KMS-11 (cell line): ENCODE data around the gene TSPOAP1.

Experiments used
- H2AFZ ChIP-seq: fragments of 200-600 bp; sonication (generic); 2 replicates; pipeline ENCODE4 v1.6.1; 2016; ENCODE audit warnings: antibody characterized with exemption, mixed run types, low read depth
- H3K27ac ChIP-seq: fragments of 200-600 bp; sonication (generic); 2 replicates; pipeline ENCODE4 v1.6.1; 2016; ENCODE audit warnings: mild to moderate bottlenecking, mixed run types
- H3K27me3 ChIP-seq: fragments of 200-600 bp; sonication (generic); 2 replicates; pipeline ENCODE4 v1.6.1; 2017; ENCODE audit warnings: mild to moderate bottlenecking, low read depth, mixed run types, moderate library complexity; ENCODE audit not compliant: insufficient read depth
- H3K36me3 ChIP-seq: fragments of 200-600 bp; sonication (generic); 2 replicates; pipeline ENCODE4 v1.6.1; 2017; ENCODE audit warnings: mild to moderate bottlenecking, mixed run types; ENCODE audit not compliant: insufficient read depth
- H3K4me1 ChIP-seq: fragments of 200-600 bp; sonication (generic); 2 replicates; pipeline ENCODE4 v1.6.1; 2016; ENCODE audit warnings: mild to moderate bottlenecking, low read depth, mixed run types; ENCODE audit not compliant: poor library complexity, severe bottlenecking
- H3K4me2 ChIP-seq: fragments of 200-600 bp; sonication (generic); 2 replicates; pipeline ENCODE4 v1.7.0; 2016; ENCODE audit warnings: mild to moderate bottlenecking, mixed run types
- H3K4me3 ChIP-seq: fragments of 200-600 bp; sonication (generic); IDR thresholded peaks from 2 replicates; pipeline ENCODE4 v1.6.1; 2017; ENCODE audit warnings: low read depth, low read length, mixed read lengths; ENCODE audit not compliant: insufficient read depth
- H3K79me2 ChIP-seq: fragments of 200-600 bp; sonication (generic); 2 replicates; pipeline ENCODE4 v1.6.1; 2016; ENCODE audit warnings: low read depth, mixed run types; ENCODE audit not compliant: insufficient read depth
- H3K9ac ChIP-seq: fragments of 200-600 bp; sonication (generic); 2 replicates; pipeline ENCODE4 v1.6.1; 2016; ENCODE audit warnings: mild to moderate bottlenecking, mixed run types
- H4K20me1 ChIP-seq: fragments of 200-600 bp; sonication (generic); 2 replicates; pipeline ENCODE4 v1.6.1; 2016; ENCODE audit warnings: mild to moderate bottlenecking, mixed run types; ENCODE audit not compliant: insufficient read depth
- CTCF ChIP-seq: fragments of 200-600 bp; sonication (generic); conservative IDR thresholded peaks from 2 replicates; pipeline ENCODE4 v1.6.1; 2017; ENCODE audit warnings: low read depth, mild to moderate bottlenecking, antibody characterized with exemption, low read length, moderate library complexity, mixed read lengths

The TSPOAP1 gene

GRCh38 chr17:58252141-58252540 lies 76.5 kb downstream of the TSPOAP1 start:
- TF ChIP-seq CTCF, result no peak
- Histone ChIP-seq H4K20me1 (no peaks in the 10 kb centered on the region), H3K4me1 (peaks cover 8% of the 10 kb centered on the region), H3K36me3 (no peaks in the 10 kb centered on the region), H3K79me2 (no peaks in the 10 kb centered on the region), H3K27ac (no peak overlapping the region), H3K4me3 (no peak overlapping the region), H3K27me3 (no peaks in the 10 kb centered on the region), H3K9ac (no peak overlapping the region), H3K4me2 (no peak overlapping the region), H2AFZ (no peak overlapping the region)
